Activated CD4-positive, alpha-beta T cell treated with anti-CD3 and anti-CD28 coated beads, Interleukin-2, amount 50 U/mL, for 1 hour (primary cell): ENCODE results near the gene POLG2.

Experiments used
- DNase-seq: peaks from one replicate; pipeline ENCODE4 v3.0.0-alpha.2; 2020

POLG2 gene

DNA sequence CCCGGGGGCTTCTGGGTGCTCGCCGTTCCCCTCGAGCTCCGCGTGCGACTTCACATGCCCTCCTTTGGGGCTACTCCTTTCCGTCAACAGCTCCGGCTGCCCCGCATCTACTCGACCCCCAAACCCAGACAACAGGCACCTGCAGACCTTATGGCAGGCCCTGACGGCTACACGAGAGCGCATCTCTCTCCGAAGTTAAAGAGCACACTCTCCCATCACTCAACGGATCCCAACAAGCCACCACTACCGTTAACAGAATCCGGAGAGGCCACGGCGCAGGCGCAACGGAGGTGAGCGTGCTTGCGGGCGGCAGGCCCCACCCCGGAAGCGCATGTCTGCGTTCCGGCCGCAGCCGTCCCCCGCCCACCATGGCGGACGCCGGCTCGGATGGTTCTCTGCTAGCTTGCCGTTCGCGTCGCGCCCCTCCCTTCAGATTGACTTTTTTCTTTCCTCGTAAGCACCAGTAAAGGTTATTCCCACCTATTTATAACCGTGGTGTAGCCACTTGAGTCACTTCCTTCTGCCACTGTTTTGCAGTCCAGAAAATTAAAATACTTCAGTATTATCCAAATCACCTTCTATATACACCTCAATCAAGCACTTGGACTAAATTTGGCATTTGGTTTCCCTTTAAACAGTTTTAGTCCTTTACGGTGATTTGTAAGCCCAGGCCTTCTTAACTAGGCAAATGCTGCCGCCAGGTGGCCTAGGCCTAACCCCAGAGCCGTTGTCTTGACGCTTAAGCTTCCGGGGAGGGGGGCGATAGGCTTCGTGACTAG, at the start of gene POLG2:
TSS of gene POLG2 (minus strand) at position 269 of the 779 bp plus-strand sequence. CDS start at position 183, 86 bp downstream.
- peak; percentile 96 for DNase-seq

DNA sequence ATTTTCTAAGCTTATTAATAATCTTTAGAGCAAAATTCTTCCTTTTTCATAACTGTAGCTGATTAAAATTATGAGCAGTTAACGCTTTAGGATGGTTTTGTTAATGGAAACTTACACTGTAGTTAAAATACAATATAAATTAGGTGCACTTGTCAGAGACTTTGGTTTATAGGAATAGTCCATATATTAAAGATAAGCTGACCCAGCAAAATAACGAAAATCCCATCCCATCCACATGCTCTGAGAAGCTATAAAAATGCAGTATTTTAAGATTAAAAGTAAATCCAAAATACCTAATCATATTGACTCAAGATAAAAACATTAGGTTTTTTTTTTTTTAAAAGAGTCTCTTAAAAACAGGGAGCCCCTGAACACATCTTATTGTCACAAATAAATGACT, 47.9 kb upstream of the POLG2 start:
- no peak for DNase-seq

DNA sequence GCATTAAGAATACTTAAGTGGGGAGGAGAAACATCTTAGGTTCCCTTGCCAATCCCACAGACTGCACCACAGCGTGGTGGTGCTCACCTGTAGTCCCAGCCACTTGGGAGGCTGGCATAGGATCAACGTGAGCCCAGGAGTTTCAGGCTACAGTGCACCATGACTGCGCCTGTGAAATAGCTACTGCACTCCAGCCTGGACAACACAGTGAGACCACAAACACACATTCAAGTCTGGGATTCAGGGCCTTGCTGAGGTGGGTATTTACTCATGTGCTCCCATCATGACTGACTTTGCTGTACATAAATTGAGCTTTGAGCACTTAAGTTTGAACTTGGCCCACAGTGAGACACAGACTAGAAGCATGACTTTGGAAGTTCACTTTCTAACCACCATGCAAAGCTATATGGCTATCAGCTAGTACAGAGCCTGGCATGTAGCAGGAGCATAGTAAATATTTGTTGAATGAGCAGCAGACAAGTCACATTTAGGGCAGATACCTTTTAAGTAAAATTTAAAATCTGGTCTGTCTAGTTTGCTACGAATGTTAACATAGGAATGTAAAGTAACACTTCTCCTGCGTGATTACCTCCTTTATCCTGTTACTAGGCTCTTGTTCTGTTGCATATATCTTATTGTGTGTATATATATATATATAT, 43.4 kb upstream of the POLG2 start:
- no peak for DNase-seq

DNA sequence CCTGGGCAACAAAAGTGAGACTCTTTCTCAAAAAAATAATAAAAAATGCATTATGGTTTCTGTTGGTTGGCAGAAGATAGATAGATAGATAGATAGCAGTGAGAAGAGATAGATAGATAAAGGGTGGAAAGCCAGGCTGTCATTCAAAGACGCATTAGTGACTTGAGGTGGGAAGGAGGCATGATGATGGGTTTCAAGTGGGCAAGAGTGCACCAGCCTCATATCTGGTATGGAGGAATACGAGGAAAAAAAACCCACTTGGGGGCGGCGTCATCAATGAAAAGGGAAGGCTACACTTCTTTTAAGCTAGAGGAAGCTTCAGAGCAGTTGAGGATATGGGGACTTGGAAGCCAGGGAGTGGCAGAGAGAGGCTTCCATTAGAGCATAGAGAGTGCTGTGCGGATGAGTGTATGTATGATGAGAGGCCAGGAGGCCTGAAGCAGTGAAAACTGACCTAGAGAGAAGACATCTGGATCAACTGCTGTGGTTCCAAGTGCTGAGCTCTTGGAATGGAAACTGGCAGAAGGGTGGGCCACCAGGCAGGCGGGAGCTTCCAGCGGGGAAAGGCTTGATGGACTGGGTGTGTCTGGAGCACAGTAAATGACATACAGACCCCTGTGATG, 41.8 kb upstream of the POLG2 start:
- no peak for DNase-seq

DNA sequence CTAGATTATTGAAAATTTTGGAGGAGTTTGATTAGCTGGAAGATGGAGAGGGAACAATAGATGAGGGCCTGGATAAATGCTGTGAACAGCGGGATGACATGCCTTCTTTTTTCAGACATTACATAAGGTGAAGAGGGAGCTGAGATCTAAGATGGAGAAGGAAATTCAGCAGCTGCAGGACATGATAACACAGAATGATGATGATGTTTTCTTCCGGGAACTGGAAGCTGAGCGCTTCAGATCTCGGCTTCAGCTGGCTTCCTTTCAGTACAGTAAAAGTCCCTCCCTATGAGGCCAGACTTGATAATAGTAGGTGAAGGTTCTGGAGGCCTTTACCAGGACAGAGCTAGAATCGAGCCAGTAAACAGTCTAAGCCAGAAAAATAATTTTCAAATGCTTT, 40.6 kb upstream of the POLG2 start:
- no peak for DNase-seq

DNA sequence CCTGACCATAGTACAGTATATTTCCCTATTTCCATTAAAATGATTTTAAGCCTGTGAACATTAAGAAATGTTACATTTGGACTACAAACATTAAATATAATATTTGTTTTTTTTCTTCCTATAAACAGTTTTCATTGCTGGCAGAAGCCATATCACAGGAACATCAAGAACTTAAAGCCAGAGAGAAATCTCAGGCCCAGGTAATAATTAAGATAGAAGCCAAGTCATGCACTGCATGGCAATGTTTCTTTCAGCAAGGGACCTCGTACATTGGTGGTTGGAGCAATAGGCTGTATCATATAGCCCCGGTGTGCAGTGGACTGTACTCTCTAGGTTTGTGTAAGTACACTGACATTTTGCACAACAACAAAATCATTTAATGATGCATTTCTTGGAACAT, 40.1 kb upstream of the POLG2 start:
- DNase-seq = no peak

DNA sequence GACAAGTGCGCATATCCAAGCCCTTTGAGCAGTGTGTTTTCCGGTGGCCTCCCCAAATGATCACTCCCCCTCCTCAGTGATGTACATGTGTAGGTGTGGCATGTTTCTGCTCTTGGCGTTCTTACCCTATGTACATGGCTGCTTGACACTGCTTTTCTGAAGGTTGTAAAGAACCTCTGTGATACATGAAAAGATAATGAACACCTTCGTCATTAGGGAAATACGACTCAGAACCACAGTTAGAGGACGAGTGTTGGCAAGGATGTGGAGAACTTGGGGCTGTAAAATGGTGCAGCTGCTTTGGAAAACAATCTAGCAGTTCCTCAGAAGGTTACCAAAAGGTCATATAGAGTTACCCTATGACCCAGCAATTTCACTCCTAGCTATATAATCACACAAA, 38.5 kb upstream of the POLG2 start:
- no peak for DNase-seq

DNA sequence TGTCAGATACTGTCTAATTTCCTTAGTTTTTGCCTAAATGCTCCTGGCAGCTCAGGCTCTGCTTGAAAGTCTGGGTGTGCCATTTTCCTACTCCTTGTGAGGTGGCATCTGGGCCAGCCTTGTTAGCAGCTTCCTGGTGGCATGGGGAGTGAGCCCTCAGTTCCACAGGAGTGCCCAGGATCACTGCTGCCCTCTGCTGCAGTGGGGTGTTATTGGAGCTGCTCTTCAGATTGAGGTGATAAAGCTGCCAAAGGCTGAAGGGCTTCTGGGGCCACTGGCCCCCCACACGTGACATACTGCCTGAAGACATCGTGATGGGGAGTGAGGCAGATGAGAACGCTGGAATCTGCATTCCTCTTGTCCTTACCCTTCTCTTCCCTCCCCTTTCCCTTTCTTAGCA, 37.3 kb upstream of the POLG2 start:
- no peak for DNase-seq

DNA sequence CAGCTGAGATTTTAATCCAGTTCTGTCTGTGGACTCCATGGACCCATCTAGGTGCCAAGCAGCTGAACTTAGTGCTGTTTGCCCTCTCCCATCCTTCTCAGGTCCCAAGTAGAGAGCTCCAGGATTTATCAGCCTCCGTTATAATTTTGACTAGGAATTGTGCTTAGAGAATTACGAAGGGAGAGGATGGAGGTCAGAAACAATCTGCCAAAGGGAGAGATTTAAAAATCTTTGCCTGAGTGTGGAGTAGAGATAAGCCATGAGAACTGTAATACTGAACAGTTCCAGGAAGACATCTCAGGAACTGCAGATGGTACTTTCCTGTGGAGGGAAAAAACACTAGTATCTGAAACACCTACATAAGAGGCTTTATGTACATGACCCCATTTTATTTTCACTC, 36.9 kb upstream of the POLG2 start:
- DNase-seq = no peak

DNA sequence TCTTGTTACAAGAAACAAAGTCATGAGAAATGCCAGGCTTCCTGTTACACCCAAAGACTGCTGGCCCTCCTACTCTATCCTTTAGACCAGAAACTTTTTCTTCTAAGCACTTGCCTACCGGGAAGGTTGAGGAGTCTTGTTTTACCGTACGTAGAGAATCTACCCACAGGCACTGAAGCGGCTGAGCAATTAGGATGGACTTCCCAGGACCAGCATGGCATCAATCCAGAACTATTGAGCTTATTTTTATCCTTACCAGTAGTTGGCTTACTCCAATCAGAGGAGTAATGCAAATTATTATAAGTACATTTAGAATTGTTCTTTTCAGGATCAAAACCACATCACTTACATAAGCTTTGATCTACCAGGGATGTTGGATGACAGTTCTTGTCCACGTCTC, 35.6 kb upstream of the POLG2 start:
- DNase-seq = no peak

DNA sequence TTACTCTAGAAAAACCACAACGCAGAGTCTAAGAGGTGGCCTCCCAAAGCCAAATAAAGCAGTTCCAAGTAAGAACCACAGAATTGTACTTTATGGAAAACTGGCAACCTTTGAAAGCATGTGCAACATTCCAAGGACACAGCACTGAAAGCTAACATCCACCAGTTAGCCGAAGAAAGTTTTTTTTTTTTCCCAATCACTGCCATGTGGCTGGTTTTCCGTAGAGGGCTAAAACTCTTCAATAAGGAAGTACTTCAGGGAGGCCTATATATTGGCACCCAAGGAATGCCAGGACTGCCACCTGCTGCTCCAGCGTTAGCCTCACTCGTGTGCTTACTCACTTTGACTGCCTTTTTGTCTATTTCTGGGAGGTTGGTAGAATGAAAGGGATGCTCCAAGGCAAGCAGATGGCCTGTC, 35.1 kb upstream of the POLG2 start:
- no peak for DNase-seq

DNA sequence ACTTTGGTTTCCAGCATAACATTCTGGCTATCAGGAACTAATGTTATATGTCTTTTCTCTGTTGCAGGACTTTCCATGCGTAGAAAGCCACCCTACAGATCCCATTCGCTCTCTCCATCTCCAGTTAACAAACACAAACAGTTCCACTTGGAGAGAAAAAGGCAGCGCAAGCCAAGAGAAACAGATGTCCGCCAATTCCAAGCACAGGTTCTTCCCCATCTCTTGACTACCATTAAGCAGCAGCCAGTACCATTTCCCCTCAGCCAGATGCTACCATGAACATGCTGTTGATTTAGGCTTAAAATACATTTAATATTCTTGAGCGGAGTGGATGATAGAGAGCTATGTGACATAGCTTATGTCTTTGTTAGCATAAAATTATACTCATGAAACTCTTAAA, 32.4 kb upstream of the POLG2 start:
- no peak for DNase-seq

DNA sequence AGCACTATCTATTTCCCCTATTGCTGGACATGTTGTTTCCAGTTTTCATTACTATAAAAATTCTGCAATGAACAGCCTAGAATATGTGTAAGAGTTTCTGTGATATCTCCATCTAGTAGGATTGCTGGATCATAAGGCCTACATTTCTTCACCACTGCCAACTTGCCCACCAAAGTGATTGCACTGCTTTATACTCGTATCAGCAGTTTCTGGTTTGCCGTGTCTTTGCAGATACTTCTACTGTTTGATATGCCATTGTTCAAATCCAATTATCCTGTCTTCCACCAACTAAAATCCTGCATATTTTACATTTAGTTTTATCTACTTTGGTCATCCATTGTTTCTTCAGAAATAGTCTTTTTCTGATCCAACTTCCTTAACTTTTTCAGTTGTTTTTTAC, 31.1 kb upstream of the POLG2 start:
- DNase-seq = no peak

DNA sequence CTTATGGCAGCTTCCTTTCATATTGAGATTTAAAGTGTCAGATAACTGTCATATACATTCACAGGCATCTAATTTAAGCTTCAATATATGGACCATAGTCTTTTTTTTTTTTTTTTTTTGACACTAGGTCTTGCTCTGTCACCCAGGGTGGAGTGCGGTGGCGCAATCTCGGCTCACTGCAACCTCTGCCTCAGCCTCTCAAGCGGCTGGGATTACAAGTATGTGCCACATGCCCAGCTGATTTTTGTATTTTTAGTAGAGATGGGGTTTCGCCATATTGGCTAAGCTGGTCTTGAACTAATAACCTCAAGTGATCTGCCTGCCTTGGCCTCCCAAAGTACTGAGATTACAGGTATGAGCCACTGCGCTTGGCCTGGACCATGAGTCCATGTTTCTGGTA, 23.5 kb upstream of the POLG2 start:
- no peak for DNase-seq

DNA sequence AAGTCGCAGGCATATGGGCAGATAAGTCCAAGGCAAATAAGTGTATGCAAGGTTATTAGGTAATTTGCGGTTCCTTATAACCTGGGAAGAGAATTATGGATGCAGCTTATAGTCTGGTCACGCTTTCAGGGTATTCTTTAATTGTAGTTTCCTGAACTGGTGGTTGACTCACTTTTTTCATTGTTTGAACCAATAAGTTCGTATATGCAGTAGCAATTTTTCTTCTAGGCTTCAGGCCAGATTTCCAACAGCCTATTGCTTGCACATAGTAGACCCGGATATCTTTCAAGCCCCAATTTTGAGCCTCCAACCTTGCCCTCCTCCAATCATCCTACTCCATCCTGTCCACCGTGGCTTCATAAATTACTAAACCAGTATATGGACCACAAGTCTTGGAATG, 22.7 kb upstream of the POLG2 start:
- DNase-seq = no peak

DNA sequence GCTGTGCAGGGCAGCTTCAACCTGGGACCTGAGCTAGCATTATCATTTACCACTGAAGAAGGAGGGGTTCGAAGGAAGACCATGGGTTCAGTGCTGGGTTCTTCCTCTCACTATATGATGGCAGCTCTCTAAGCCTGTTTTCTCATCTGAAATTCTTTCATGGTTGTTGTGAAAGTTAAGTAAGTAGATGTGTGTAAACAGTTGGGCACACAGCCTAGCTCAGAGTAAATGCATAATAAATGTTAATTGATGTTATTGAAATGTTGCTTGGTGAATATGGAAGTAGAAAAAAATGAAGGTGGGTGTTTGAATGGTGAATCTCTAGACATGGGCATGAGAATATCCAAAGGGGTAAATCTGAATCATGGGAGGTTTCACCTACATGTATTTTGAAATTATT, 19.0 kb upstream of the POLG2 start:
- DNase-seq = no peak

DNA sequence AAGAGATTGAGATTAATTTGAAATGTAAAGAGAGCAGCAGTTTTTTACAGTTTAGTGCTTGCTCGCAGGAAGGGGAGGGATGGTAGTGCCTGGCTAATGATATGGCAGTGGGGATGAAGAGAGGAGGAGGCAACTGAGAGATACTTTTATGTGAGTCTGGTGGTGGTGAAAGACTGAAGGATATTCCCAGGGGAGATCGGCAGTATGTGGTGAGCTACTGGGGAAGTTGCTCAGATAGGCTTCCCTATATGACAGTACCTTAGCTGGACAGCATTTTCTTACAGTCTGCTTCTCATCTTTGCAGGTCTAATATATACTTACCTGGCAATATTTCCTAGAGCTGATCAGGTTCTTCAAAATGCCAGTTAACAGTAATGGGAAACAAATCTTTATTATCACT, 18.6 kb upstream of the POLG2 start:
- DNase-seq = no peak

DNA sequence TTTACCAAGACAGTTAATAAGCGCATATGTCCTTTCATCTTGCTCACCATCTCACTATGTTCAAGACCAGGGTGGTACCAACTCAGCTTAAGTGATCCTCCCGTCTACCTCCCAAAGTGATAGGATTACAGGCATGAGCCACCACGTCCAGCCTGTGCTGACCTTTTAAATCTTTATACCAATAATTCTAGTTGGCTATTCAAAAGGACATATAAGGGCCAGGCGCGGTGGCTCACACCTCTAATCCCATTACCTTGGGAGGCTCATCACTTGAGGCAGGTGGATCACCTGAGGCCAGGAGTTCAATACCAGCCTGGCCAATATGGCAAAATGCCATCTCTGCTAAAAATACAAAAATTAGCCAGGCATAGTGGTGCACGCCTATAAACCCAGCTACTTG, 12.3 kb upstream of the POLG2 start:
- no peak for DNase-seq

DNA sequence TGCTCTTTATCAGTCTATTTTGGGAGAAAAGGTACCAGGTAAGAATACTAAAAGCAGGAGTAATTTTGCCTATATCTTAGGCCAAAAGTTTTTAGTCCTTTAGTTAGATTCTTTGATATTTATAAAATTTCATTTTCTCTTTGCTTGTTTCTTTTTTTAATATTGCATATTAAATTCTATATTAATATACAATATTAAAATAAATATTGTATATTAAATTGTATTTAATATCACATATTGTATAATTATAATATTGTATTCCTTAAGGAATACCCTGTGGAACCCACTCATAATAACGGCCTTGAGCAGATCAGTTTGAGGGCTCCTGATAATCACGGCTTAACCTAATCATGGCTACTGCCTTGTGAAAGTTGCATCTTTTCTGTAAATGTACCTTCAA, 11.8 kb upstream of the POLG2 start:
- DNase-seq = no peak

DNA sequence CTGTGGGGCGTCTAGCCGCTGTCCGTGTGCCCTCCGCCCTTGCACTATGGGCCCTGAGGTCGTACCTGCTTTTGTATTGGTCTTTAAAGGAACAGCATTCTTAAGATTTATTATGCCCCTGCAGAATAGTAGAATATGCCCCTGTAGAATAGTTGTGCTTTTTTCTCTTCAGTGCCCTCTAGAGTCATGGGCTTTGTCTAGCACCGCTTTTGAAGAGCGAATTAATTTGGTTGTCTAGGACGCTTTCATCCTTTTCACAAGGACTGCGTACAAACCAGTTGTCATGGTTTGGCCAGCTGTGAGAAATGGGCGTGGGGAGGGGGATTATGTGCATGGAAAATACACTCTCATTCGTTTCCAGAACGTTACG, 10.5 kb upstream of the POLG2 start:
- DNase-seq = peak; percentile 34

DNA sequence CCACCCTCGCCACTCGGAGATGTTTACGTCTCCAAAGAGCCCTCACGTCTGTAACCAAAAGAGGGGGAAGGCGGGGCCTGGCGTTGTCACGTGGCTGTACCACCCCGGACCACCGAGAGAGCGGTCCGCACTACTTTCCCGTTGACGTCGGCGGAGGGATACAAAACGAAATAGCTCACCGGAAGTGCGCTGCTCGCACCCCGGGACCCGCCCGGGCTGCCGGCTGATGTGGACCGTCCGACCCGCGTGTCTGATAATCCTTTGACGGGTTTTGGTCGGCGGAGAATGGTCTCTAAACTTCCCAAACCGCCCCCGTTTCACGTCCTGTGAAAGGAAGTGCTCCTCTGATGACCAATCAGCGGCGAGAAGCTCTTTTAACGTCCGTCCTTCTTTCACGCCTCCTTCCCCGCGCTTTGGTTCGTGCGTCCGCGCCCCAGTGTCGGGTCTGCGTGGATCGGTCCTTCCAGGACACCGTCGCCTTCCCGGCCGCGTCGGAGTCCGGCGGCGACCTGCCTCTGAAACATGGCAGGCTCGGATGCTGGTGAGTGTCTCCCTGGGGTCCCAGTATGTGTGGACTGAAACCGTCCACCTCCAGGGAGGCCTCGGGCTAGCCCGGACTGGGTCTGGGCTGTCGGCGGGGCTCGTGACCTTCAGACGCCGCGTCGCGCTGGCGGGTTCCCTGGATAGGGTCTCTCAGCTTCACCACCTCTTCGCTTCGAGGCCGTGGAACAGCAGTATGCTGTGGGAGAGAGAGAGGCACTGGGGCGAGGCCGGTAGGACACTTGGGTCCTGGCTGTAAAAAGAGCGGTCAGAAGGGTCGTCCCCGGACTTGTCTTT, 9.9 kb upstream of the POLG2 start, which contains the start of gene CEP95:
TSS of gene CEP95 (plus strand) at position 402 of the 837 bp plus-strand sequence. CDS start at position 523, 121 bp downstream.
- peak; percentile 93 for DNase-seq

DNA sequence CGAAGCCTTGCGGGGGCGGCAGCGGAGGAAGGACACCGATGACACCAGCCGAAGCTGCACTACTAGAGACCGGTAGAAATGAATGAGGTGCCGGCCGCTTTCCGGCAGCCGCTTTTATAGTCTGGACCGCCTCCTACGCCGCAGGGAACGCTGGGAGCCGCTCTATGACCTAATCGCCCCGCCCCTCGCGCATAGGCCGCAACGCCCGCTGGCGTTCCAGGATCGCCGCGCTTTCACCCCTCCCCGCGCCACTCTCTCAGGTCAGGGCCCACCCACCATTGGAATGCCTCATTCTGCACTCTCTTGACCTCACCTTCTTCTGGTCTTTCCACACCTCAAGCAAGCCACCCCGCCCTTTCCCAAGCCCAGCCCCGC, 9.3 kb upstream of the POLG2 start, which contains the start of gene DDX5:
TSS of gene DDX5 (minus strand) at position 89 of the 375 bp plus-strand sequence. CDS start 170 bp downstream, outside the sequence.
- peak; percentile 98 for DNase-seq
